ENCODE measurements around the gene TLX2. TPM values are rescaled to one million over a fixed set of nuclear protein-coding genes. Genes with fewer than 3 reads are reported as not detected.

The TLX2 gene
- total and polyA plus RNA-seq, 2 of the 13 experiments (the other 11 are each of a cell fraction or from before 2014, with no cell fraction given): 0.05 to 0.20 TPM

DNA sequence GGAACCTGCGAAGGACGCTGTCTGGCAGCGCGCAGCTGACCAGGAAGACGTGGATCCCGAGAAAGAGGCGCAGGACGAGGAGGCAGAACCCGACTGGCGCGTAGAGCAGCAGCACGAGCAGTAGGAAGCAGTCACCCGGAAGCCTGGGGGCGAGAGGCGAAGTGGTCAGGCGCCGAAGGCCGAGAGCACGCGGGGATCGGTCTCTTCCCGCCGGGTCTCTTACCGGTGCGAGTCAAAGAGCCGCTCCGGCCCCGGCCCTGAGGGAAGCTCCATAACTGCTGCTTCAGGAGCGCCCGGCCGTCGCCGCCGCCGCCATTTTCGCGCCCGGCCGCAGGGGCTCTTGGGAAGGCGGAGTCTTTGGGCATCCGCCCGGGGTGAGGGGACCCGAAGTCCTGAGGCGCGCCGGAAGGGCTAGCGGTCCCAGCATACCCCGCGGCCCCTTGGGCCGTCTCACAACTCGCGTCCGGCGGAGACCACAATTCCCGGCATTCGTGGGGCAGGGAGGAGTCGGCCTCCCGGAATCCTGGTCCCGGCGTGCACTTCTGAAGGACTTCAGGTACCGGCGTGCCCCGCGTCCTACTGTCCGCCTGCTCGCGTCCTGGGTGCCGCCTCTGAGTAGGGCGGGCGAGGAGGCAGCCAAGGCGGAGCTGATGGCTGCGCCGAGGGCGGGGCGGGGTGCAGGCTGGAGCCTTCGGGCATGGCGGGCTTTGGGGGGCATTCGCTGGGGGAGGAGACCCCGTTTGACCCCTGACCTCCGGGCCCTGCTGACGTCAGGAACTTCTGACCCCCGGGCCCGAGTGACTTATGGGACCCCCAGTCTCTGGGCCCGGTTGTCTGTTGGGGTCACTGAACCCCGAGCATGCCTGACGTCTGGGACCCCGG, 15.3 kb downstream of the TLX2 start, which contains the start of the genes AUP1 and HTRA2 (continued):
- TF ChIP-seq FOXK1 (CRISPR knock-in tag; IDR thresholded peaks at IDR 0.05; ENCODE audit: borderline replicate concordance, low read depth): peak; percentile 76
- TF ChIP-seq ZKSCAN5 (CRISPR knock-in tag; IDR thresholded peaks at IDR 0.05): no peak
- peak; percentile 91 for TF ChIP-seq ERF (CRISPR knock-in tag; IDR thresholded peaks at IDR 0.05)
- TF ChIP-seq FOXM1 (CRISPR knock-in tag; IDR thresholded peaks at IDR 0.05): no peak
- peak; percentile 81 for TF ChIP-seq KMT2B (CRISPR knock-in tag; IDR thresholded peaks at IDR 0.05)
- peak; percentile 86; the same call in 1 of the 2 replicates for TF ChIP-seq THAP9 (CRISPR knock-in tag; IDR thresholded peaks at IDR 0.05; ENCODE audit: borderline replicate concordance)
- TF ChIP-seq ZNF318 (CRISPR knock-in tag; IDR thresholded peaks at IDR 0.05): no peak
- no peak for TF ChIP-seq ONECUT2 (CRISPR knock-in tag; IDR thresholded peaks at IDR 0.05)
- TF ChIP-seq, protein P1, sequence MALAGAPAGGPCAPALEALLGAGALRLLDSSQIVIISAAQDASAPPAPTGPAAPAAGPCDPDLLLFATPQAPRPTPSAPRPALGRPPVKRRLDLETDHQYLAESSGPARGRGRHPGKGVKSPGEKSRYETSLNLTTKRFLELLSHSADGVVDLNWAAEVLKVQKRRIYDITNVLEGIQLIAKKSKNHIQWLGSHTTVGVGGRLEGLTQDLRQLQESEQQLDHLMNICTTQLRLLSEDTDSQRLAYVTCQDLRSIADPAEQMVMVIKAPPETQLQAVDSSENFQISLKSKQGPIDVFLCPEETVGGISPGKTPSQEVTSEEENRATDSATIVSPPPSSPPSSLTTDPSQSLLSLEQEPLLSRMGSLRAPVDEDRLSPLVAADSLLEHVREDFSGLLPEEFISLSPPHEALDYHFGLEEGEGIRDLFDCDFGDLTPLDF (CRISPR knock-in tag; IDR thresholded peaks at IDR 0.05): peak; percentile 89
- TF ChIP-seq ZFP41 (CRISPR knock-in tag; IDR thresholded peaks at IDR 0.05; ENCODE audit: borderline replicate concordance): no peak
- no peak for TF ChIP-seq ZUFSP (CRISPR knock-in tag; IDR thresholded peaks at IDR 0.05; ENCODE audit: borderline replicate concordance)

All from HepG2 (cell line).